ENCODE data around the gene OXSR1. TPM values are rescaled to one million over a fixed set of nuclear protein-coding genes. Genes with fewer than 3 reads are reported as not detected.

Gene OXSR1
- total RNA-seq, 1 donor from 2014 or later, result 95.3 TPM

GRCh38 chr3:38121451-38121831 is 43.9 kb upstream of the OXSR1 start:
- DNase-seq (ENCODE audit: low read depth), result no peak
- no peak for TF ChIP-seq CTCF (IDR thresholded peaks at IDR 0.05; ENCODE audit: insufficient read depth, low read length, severe bottlenecking)
- Histone ChIP-seq H3K27me3 (ENCODE audit: control insufficient read depth, insufficient read depth, low read length) (no peaks in the 10 kb centered on the region), H3K4me3 (ENCODE audit: low read depth, low read length) (no peak overlapping the region), H3K36me3 (ENCODE audit: control insufficient read depth, insufficient read depth, low read length) (peaks cover 28% of the 10 kb centered on the region)
- FAIRE-seq, result no peak

GRCh38 chr3:38121832-38122461 is 43.4 kb upstream of the OXSR1 start:
- FAIRE-seq, result no peak
- DNase-seq (ENCODE audit: low read depth), result no peak
- TF ChIP-seq CTCF (IDR thresholded peaks at IDR 0.05; ENCODE audit: insufficient read depth, low read length, severe bottlenecking), result no peak
- Histone ChIP-seq H3K27me3 (ENCODE audit: control insufficient read depth, insufficient read depth, low read length) (no peaks in the 10 kb centered on the region), H3K4me3 (ENCODE audit: low read depth, low read length) (no peak overlapping the region), H3K36me3 (ENCODE audit: control insufficient read depth, insufficient read depth, low read length) (peaks cover 28% of the 10 kb centered on the region)

GRCh38 chr3:38122712-38123290 is 42.5 kb upstream of the OXSR1 start:
- Histone ChIP-seq H3K4me3 (ENCODE audit: low read depth, low read length) (no peak overlapping the region), H3K27me3 (ENCODE audit: control insufficient read depth, insufficient read depth, low read length) (no peaks in the 10 kb centered on the region), H3K36me3 (ENCODE audit: control insufficient read depth, insufficient read depth, low read length) (peaks cover 34% of the 10 kb centered on the region)
- FAIRE-seq, result no peak
- TF ChIP-seq CTCF (IDR thresholded peaks at IDR 0.05; ENCODE audit: insufficient read depth, low read length, severe bottlenecking), result no peak
- no peak for DNase-seq (ENCODE audit: low read depth)

GRCh38 chr3:38124324-38125122 is 40.8 kb upstream of the OXSR1 start:
- FAIRE-seq, result no peak
- Histone ChIP-seq H3K27me3 (ENCODE audit: control insufficient read depth, insufficient read depth, low read length) (no peaks in the 10 kb centered on the region), H3K36me3 (ENCODE audit: control insufficient read depth, insufficient read depth, low read length) (peaks cover 47% of the 10 kb centered on the region), H3K4me3 (ENCODE audit: low read depth, low read length) (no peak overlapping the region)
- TF ChIP-seq CTCF (IDR thresholded peaks at IDR 0.05; ENCODE audit: insufficient read depth, low read length, severe bottlenecking), result no peak
- no peak for DNase-seq (ENCODE audit: low read depth)

- no peak for FAIRE-seq
- Histone ChIP-seq H3K27me3 (ENCODE audit: control insufficient read depth, insufficient read depth, low read length) (no peaks in the 10 kb centered on the region), H3K4me3 (ENCODE audit: low read depth, low read length) (no peak overlapping the region), H3K36me3 (ENCODE audit: control insufficient read depth, insufficient read depth, low read length) (peaks cover 45% of the 10 kb centered on the region)
- no peak for DNase-seq (ENCODE audit: low read depth)
- no peak for TF ChIP-seq CTCF (IDR thresholded peaks at IDR 0.05; ENCODE audit: insufficient read depth, low read length, severe bottlenecking)
Measured at GRCh38 chr3:38125305-38126120, 39.8 kb upstream of the OXSR1 start.

All from bronchial epithelial cell (primary cell).